Psoas muscle (tissue), 8 donors: ENCODE measurements around the gene IL6. TPM values are rescaled to one million over a fixed set of nuclear protein-coding genes. Genes with fewer than 3 reads are reported as not detected.
A peak's percentile ranks its signal among the peaks of the same experiment; 100 is the strongest.
"Not testable (repeated sequence)": the region's sequence is repeated elsewhere in the genome, so short reads cannot be mapped to it uniquely, and the experiment has no call there.

ENCODE experiments used
- ATAC-seq, 4 donors: fragments of 200-7000 bp; cut with Tn5 transposase; one replicate each; pipeline ENCODE4 v1.9.1; 2020; ENCODE audit warnings: moderate library complexity in 3 of 4, mild to moderate bottlenecking in 2 of 4
- DNase-seq, 2 donors: peaks; one replicate each; pipeline ENCODE4 v3.0.0-alpha.2; 2020
- H3K27ac ChIP-seq: fragments of 200-600 bp; one replicate; pipeline ENCODE4 v1.8.0; 2022
- H3K27me3 ChIP-seq, 3 donors: fragments of 200-600 bp in 1 of 3; one replicate each; pipeline versions ENCODE4 v1.6.1 to v1.8.0; 2013 to 2022; ENCODE audit warnings: low read length in 2 of 3, mild to moderate bottlenecking in 2 of 3, moderate library complexity in 1 of 3; ENCODE audit not compliant: insufficient read depth in 3 of 3
- H3K36me3 ChIP-seq, 2 donors: fragments of 200-600 bp in 1 of 2; one replicate each; pipeline versions ENCODE4 v1.6.1 to v1.8.0; 2013 to 2022; ENCODE audit warnings: low read depth in 1 of 2, mild to moderate bottlenecking in 1 of 2, moderate library complexity in 1 of 2; ENCODE audit not compliant: insufficient read depth in 1 of 2
- H3K4me1 ChIP-seq: fragments of 200-600 bp; one replicate; pipeline ENCODE4 v1.8.0; 2022
- H3K4me3 ChIP-seq: fragments of 200-600 bp; one replicate; pipeline ENCODE4 v1.8.0; 2022; ENCODE audit warnings: mild to moderate bottlenecking
- H3K9me3 ChIP-seq: fragments of 200-600 bp; one replicate; pipeline ENCODE4 v1.8.0; 2022
- CTCF ChIP-seq: fragments of 200-600 bp; IDR thresholded peaks from one replicate; pipeline ENCODE4 v1.8.0; 2022; ENCODE audit warnings: antibody characterized with exemption
- WGBS, 3 donors: extraction: QIAGEN DNeasy Blood & Tissue Kit; methylation state at CpG; one replicate each; pipeline versions ENCODE4 v1.1.6 to v1.1.7; 2013; 5-methylcytosine and 5-hydroxymethylcytosine counted together
- intact Hi-C, 2 donors: fragments of 100-400 bp; cut with DNase I; formaldehyde crosslinking; loops; one replicate each; pipeline versions ENCODE4 v1.11.0 to v1.14.2; 2022
- long read RNA-seq, 2 donors: library from polyadenylated mRNA; unstranded; transcript quantifications; one replicate each; pipeline ENCODE4 v2.0.0, GENCODE V29; 2021
- polyA plus RNA-seq, 3 donors: library from polyadenylated mRNA; stranded (reverse); fragments of 200-250 nt; gene quantifications; one replicate each; pipeline ENCODE4 v1.2.3, GENCODE V29; 2013
- total RNA-seq, 4 donors: library from RNA; stranded (reverse); fragmentation: NEBNext Ultra II Directional in 2 of 4; extraction: Animal tissue kit (Norgen Biotek cat#: 25700) in 2 of 4; gene quantifications; one replicate each; pipeline versions ENCODE4 v1.2.1 to v1.2.4, GENCODE V29; 2021 to 2023
- donor health status: healthy with polysubstance abuse.
- donor health status: DM: no; HTN: no; CAD: no; lungs with moderate emphysema.
- donor health status: Bipolar disorder and iron deficiency.
- donor health status: healthy.
- donor health status: DM: yes; HTN: yes; CAD: no.
- donor health status: DM: no; HTN: no; CAD: no.
- donor health status: DM: no; HTN: no; CAD: no.
- donor health status: DM: yes; HTN: yes; CAD: no.

The IL6 gene
- total RNA-seq: 1 to 10 TPM in 2 of 4 donors, under 1 TPM in 1, not detected in 1; 0.99 to 4.6 (median 2.1) TPM
- polyA plus RNA-seq: 1 to 10 TPM in 1 of 3 donors, under 1 TPM in 2; 0.51 to 4.1 (median 0.91) TPM
- long read RNA-seq, donor 1: 0 reads
- long read RNA-seq, donor 2: 0 reads

GRCh38 chr7:22726907-22727713, at the start of gene IL6:
TSS of gene IL6 (plus strand) at chr7:22727200. CDS start at chr7:22727263, 63 bp downstream.
- peak within 1 kb of the TSS; percentile 65 for H3K27ac ChIP-seq
- no peak for TF ChIP-seq CTCF
- intact Hi-C loops: loop anchor here (1.0 to 10.0 kb wide), 7 partner anchors 125 to 805 kb away; partner anchors contain the start of gene TRA2A (in 1 of the 2)
- 13 to 17% (median 17%) methylated on average over 28 of the region's 28 CpGs for WGBS, 3 donors
- no peaks in the 10 kb centered on the region for H3K27me3 ChIP-seq
- H3K4me1 ChIP-seq: peaks cover 37% of the 10 kb centered on the region
- no peaks in the 10 kb centered on the region for H3K9me3 ChIP-seq
- H3K4me3 ChIP-seq: peak within 1 kb of the TSS; percentile 60
- peak; percentile 85 to 89 (median 87) for ATAC-seq
- H3K36me3 ChIP-seq: peaks cover 0 to 5% of the 10 kb centered on the region in 2 donors
- DNase-seq: peak; percentile 84 to 90

DNA sequence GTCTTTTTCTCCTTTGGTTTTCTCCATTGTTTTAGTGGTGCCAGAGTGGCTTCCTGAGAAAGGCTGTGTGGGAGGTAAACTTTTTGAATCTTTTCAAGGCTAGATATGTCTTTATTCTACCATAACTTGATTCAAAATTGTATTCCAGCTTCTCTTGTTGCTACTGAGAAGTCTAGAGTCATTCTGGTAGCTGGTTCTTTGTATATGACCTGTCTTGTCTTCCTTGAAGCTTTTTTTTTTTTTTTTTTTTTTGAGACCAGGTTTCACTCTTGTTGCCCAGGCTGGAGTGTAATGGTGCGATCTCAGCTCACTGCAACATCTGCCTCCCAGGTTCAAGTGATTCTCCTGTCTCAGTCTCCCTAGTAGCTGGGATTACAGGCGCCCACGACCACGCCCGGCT, 49.7 kb upstream of the IL6 start:
- H3K4me1 ChIP-seq, intact Hi-C loops, H3K36me3 ChIP-seq, ATAC-seq, H3K27ac ChIP-seq, H3K4me3 ChIP-seq, H3K27me3 ChIP-seq, H3K9me3 ChIP-seq, DNase-seq: not testable (repeated sequence)
- WGBS, 3 donors: 94 to 97% (median 96%) methylated on average over 5 of the region's 5 CpGs

- intact Hi-C loops: no loop called here
- no peak overlapping the region for H3K27ac ChIP-seq
- no peak for TF ChIP-seq CTCF
Observed at GRCh38 chr7:22677680-22678079, 49.3 kb upstream of the IL6 start.

GRCh38 chr7:22680482-22680911, 46.5 kb upstream of the IL6 start:
- WGBS, 3 donors: 81 to 84% (median 82%) methylated on average over 5 of the region's 5 CpGs
- intact Hi-C loops: no loop called here
- no peak overlapping the region for H3K27ac ChIP-seq

More at GRCh38 chr7:22677680-22678079, 49.3 kb upstream of the IL6 start:
- no peaks in the 10 kb centered on the region for H3K36me3 ChIP-seq
- ATAC-seq: no peak
- H3K4me3 ChIP-seq: no peak overlapping the region
- no peaks in the 10 kb centered on the region for H3K4me1 ChIP-seq
- no peaks in the 10 kb centered on the region for H3K27me3 ChIP-seq
- H3K9me3 ChIP-seq: no peaks in the 10 kb centered on the region
- no peak for DNase-seq
- WGBS, 3 donors: 65 to 80% (median 70%) methylated on average over 6 of the region's 6 CpGs

More at GRCh38 chr7:22680482-22680911, 46.5 kb upstream of the IL6 start:
- H3K4me3 ChIP-seq: no peak overlapping the region
- no peak for TF ChIP-seq CTCF
- H3K27me3 ChIP-seq: no peaks in the 10 kb centered on the region
- no peaks in the 10 kb centered on the region for H3K4me1 ChIP-seq
- no peak for ATAC-seq
- no peaks in the 10 kb centered on the region for H3K36me3 ChIP-seq
- H3K9me3 ChIP-seq: no peaks in the 10 kb centered on the region
- DNase-seq: no peak
